NCI-H446 treated with DMSO at 0.1 percent for 48 hours (cell line): ENCODE data around the gene COMTD1.
"Not testable (repeated sequence)": the region's sequence is repeated elsewhere in the genome, so short reads cannot be mapped to it uniquely, and the experiment has no call there.

ENCODE experiments used
- DNase-seq: peaks from one replicate; lab custom pipeline; 2025; lab: John Stamatoyannopoulos, UW

COMTD1 gene

GRCh38 chr10:75223507-75223906, 12.2 kb downstream of the COMTD1 start:
- no peak for DNase-seq

DNA sequence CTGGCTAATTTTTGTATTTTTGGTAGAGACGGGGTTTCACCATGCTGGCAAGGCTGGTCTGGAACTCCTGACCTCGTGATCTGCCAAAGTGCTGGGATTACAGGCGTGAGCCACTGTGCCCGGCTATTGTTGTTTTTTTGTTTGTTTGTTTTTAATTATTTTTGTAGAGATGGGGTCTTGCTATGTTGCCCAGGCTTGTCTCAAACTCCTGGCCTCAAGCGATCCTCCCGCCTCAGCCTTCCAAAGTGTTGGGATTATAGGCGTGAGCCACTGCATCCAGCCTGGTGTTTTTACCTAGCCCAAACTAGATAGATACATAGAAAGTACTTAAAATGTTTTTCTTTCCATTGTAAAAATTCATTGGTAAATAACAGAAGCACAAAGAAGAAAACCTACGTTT, 14.3 kb downstream of the COMTD1 start:
- not testable (repeated sequence) for DNase-seq

- no peak for DNase-seq
Measured at GRCh38 chr10:75220274-75220673, 15.5 kb downstream of the COMTD1 start.

DNA sequence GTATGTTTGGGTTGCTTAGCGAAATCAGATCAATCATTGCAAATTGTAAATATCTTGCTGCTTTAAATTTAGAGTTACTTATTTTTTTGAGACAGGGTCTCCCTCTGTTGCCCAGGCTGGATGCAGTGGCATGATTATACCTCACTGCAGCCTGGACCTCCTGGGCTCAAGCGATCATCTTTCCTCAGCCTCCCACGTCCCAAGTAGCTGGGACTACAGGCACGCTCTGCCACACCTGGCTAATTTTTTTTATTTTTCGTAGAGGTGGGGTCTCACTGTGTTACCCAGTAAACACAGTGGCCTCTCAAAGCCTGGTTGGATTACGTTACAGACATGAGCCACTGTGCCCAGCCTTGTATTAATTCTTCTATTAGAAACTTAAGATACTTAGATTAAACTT, 23.4 kb downstream of the COMTD1 start:
- no peak for DNase-seq

DNA sequence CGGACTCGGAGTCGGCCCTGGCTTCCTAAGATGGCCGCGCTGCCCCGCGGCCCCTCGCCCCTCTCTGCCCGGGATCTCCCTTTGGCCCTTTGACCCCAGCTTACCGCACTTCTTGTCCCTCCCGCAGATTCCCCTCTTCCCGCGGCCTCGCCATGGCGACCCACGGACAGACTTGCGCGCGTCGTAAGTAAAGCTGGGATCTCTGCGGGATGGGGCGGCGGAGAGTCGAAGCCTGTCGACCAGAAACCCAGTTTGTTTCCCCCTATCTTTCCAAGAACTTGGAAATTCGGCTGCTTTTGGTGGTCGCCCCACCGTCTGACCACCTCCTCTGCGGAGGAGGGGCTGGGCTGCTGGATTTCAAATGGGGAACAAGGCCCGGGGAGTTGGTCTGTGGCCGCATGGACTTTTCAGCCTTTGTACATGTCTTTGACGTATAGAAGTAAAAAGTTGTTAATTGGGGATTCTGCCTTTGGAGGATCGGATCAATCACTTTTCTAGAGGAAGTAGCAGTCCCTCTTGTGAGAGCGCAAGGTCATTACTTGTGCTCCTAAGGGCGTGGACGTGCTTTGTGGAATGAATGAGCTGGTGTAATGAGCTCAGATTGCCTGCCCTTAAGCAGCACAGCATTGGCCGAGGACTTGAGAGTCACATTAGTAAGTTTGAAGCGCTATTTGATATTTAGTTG, 24.6 kb downstream of the COMTD1 start:
- DNase-seq: no peak

DNA sequence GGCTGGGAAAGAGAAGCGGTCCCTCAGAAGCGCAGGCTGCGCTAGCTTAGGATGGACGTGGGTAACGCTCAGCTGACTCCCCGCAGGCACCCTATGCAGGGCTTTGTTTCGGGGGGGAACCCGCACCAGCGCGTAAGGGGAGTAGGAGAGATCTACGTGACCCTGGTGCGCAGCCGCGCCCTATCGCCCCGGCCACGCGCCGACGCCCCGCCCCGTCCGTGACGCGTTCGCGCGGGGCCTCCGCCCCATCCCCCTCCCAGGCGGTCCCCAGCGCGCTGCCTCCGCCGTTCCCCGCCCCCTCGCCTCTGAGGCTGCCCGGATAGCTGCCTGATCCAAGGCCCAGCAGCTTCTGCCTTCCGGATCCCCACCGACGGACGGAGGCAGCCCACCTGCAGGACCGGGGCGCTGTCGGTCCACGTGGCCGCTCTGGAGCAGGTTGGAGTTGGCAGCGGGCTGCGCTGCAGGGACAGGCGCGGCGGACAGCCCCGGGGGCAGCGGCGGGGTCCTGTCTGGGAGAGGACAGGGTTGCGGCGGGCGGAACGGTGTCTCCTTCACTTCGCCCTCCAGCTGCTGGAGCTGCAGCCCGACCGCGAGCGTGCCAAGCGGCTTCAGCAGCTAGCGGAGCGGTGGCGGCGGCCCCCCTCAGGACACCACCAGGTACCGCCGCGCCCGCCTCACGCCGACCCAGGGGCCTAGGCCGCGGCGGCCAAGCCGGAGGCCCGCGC, 25.3 kb downstream of the COMTD1 start, which contains the start of gene VDAC2:
Gene VDAC2, plus strand, starts transcription at position 515 of the 725 bp plus-strand sequence. CDS start 363 bp downstream, outside the sequence.
- DNase-seq: peak; percentile 70

DNA sequence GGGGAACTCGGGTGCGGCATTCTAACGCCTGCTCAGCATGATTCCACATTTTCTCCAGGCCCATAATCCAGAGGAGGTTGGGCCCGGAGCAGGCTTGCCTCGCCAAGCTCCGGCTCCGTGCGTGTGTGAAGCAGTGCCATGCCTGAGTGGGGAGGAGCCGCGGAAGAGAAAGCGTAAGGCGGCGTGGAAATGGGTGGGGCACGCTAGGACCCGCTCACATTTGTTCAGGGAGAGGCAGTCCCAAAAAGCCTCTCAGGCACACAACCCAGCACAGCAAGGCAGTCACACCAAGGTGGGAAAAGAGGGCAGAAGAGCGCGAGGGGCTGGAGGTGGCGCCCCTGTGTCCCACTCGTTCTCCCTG, 25.9 kb downstream of the COMTD1 start:
- no peak for DNase-seq

DNA sequence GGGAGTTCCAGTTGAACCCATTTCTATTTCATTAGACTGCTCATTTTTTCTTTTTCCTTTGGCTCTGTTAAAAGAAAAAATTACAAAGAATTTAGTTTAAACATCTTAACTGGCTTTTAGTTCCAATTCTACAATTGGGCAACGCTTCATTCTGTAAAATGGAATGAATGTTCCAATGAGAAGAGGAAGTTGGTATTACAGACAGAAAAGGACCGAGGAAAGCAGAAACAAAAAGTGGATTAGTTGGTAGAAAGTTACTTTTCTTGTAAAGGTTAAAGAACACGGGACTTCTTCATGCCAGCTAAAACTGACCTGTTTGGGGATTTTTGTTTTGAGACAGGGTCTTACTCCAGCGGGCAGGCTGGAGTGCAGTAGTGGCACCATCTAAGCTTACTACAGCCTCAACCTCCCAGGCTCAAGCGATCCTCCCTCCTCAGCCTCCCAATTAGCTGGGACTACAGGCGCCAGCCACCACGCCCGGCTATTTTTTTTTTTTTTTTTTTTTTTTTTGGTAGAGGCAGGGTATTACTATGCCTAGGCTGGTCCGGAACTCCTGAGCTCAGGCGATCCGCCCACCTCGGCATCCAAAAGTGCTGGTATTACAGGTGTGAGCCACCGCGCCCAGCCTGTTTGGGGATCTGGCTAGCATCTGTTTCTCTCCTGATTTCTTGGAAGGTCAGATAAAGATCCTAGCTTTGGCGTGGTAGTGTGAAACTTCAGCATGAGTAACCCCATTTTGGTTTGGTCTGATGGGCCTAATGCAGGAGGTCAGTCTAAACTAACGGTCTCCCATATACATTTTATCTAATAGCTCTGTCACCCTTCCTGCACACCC, 26.5 kb downstream of the COMTD1 start:
- no peak for DNase-seq

- DNase-seq: no peak
Measured at GRCh38 chr10:75208181-75208580, 27.6 kb downstream of the COMTD1 start.

DNA sequence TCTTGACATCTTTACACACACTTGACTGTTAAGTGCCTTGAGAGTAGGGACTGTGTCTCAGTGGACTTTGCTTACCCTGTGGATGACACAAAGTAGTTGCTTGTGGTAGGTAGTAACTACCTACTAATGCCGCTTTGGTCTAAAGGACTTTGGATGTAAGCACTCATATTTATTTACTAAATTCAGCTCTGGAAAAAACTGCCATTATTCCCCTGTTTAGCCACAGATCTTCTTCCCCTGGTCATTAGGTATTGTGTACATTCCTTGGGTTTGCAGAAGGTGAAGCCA, 28.0 kb downstream of the COMTD1 start:
- no peak for DNase-seq

GRCh38 chr10:75207079-75207856, 28.5 kb downstream of the COMTD1 start:
- DNase-seq: no peak

- not testable (repeated sequence) for DNase-seq
Measured at GRCh38 chr10:75206638-75207037, 29.1 kb downstream of the COMTD1 start.

DNA sequence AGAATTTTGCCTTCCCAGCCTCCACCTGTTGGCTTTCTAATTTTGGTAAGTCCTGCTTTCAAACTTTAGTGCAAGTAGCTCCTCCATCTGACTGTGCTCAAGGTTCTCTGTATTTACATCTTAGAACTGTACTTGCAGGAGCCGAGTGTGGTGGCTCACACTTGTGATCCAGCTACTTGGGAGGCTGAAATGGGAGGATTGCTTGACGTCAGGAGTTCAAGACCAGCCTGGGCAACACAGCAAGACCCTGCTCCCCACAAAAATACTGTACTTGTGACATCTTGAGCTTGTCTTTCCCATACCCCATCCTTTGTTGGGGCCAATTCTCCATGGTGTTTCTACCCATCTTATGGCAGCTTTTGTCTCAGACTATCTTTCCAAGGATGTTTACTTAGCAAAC, 29.8 kb downstream of the COMTD1 start:
- no peak for DNase-seq

- no peak for DNase-seq
Measured at GRCh38 chr10:75203724-75204123, 32.0 kb downstream of the COMTD1 start.

DNA sequence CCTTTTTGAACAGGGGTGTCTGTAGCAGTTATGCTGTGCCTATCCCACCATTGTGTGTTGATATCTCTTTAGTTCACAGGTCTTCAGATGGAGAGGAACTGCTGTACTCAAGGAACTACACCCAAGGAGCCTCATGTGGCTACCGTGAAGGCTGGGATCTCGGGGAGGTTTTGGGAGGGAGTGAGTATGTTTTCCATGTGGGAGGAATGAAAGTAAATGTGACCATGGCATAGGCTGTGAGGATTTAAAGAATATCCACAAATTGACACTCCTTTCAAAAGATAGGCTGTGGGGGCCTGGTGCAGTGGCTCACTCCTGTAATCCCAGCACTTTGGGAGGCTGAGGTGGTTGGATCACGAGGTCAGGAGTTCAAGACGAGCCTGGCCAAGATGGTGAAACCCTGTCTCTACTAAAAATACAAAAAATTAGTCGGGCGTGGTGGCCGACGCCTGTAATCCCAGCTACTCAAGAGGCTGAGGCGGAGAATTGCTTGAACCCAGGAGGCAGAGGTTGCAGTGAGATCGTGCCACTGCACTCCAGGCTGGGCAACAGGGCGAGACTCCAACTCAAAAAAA, 32.6 kb downstream of the COMTD1 start:
- not testable (repeated sequence) for DNase-seq

- DNase-seq: no peak
Measured at GRCh38 chr10:75202321-75203045, 33.3 kb downstream of the COMTD1 start.

- no peak for DNase-seq
Measured at GRCh38 chr10:75201793-75202307, 33.9 kb downstream of the COMTD1 start.

DNA sequence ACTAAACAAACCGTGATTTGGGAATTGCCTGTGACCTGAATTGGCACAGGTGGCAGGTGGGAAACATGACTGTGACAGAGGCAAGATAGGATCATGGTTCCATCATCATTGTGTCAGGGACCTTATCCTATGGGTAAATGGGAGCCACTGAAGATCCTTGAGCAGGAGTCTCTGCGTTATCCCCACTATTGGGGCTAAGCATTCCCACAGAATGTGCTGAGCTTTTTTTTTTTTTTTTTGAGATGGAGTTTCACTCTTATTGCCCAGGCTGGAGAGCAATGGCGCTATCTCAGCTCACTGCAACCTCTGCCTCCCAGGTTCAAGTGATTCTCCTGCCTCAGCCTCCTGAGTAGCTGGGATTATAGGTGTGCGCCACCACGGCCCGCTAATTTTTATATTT, 35.8 kb downstream of the COMTD1 start:
- DNase-seq: not testable (repeated sequence)

DNA sequence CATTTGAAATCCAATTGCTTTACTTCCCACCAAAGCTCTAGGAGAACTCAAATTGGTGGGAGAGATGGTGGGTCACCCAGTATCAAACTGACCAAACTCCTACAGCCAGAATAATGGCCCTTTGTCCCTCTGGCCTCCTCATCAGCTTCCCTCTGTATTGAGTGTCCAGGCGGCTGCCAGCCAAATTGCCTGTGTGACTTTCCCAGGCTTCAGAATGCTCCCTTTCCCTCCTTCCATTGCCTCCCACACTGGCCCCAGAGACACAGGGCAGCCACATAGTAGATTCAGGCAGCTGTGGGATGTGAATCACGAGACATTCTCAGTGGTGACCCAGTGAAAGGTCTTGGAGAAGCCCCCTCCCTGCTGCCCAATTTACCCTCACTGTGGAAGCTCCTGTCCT, 37.9 kb downstream of the COMTD1 start:
- no peak for DNase-seq

DNA sequence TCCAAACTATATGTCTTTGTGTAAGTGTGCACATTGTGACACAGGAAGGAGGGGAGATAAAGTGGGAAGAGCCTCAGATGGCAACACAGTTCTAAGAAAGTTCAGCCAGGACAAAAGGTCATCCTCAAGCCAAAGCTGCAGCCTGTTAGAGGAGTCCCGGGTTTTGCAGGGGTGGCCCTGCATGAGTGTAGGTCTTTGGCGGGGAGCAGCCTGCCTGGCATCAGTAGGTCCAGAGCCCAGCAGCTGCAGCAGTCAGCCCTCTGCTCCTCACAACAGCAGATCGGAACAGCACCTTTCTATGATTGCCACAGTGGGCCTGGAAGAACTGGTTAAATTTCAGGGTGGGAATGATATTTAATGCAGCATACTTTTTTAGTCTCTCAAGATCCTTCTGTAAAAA, 38.7 kb downstream of the COMTD1 start:
- DNase-seq: no peak
